Spleen (tissue), 11 donors: ENCODE measurements around the gene PRKCA. TPM values are rescaled to one million over a fixed set of nuclear protein-coding genes. Genes with fewer than 3 reads are reported as not detected.

Source experiments
- DNase-seq: peaks from one replicate; pipeline ENCODE4 v3.0.0-alpha.2; 2020
- H3K27ac ChIP-seq, 8 donors: fragments of 200-600 bp; sonication (generic) in 7 of 8; 1 replicate in 4 of 8; 2 replicates in 4 of 8; pipeline versions ENCODE4 v1.5.0 to v1.8.0; 2016 to 2021; ENCODE audit warnings: inconsistent platforms in 4 of 8, mild to moderate bottlenecking in 4 of 8, moderate library complexity in 1 of 8
- H3K27me3 ChIP-seq, 7 donors: fragments of 200-600 bp; sonication (generic) in 6 of 7; replicated peaks in 1 of 7; 1 replicate in 4 of 7; 2 replicates in 3 of 7; pipeline versions ENCODE4 v1.5.0 to v1.8.0; 2016 to 2021; ENCODE audit warnings: inconsistent platforms in 3 of 7, mild to moderate bottlenecking in 1 of 7
- H3K36me3 ChIP-seq, 6 donors: fragments of 200-600 bp; sonication (generic) in 5 of 6; 1 replicate in 4 of 6; 2 replicates in 2 of 6; pipeline versions ENCODE4 v1.5.0 to v1.8.0; 2016 to 2021; ENCODE audit warnings: inconsistent platforms in 2 of 6
- H3K4me1 ChIP-seq, 6 donors: fragments of 200-600 bp; sonication (generic) in 5 of 6; 1 replicate in 3 of 6; 2 replicates in 3 of 6; pipeline versions ENCODE4 v1.5.0 to v1.8.0; 2016 to 2021; ENCODE audit warnings: inconsistent platforms in 3 of 6
- H3K4me3 ChIP-seq, 8 donors: fragments of 200-600 bp; sonication (generic) in 7 of 8; 1 replicate in 4 of 8; 2 replicates in 4 of 8; pipeline versions ENCODE4 v1.5.0 to v1.8.0; 2016 to 2021; ENCODE audit warnings: inconsistent platforms in 4 of 8, mild to moderate bottlenecking in 4 of 8, moderate library complexity in 2 of 8
- H3K9me3 ChIP-seq, 8 donors: fragments of 200-600 bp; sonication (generic) in 7 of 8; 1 replicate in 4 of 8; 2 replicates in 4 of 8; pipeline versions ENCODE4 v1.5.0 to v1.8.0; 2016 to 2021; ENCODE audit warnings: inconsistent platforms in 4 of 8
- POLR2A ChIP-seq, 3 donors: fragments of 450-650 bp; IDR thresholded peaks; one replicate each; pipeline ENCODE4 v1.5.1; 2017; ENCODE audit warnings: antibody characterized with exemption in 3 of 3, mild to moderate bottlenecking in 1 of 3
- POLR2AphosphoS5 ChIP-seq, 3 donors: sonication (generic); formaldehyde crosslinking; IDR thresholded peaks; one replicate each; pipeline ENCODE4 v1.5.1; 2017; ENCODE audit warnings: antibody characterized with exemption in 3 of 3
- WGBS, 5 donors: extraction: QIAGEN DNeasy Blood & Tissue Kit in 3 of 5; methylation state at CpG; one replicate each; pipeline versions ENCODE4 v1.1.5 to v1.1.7; 2013 to 2018; 5-methylcytosine and 5-hydroxymethylcytosine counted together
- intact Hi-C: fragments of 100-400 bp; cut with DNase I; formaldehyde crosslinking; loops from one replicate; pipeline ENCODE4 v1.15.0; 2023; ENCODE audit warnings: low total_unique reads
- polyA plus RNA-seq, 3 donors: library from polyadenylated mRNA; stranded (reverse); fragments of 200-250 nt; gene quantifications; one replicate each; pipeline ENCODE4 v1.2.1, GENCODE V29; 2013
- total RNA-seq, 7 donors: library from RNA; depleted of rRNA in 3 of 7; stranded (reverse); fragments of >200 nt in 3 of 7; fragmentation: NEBNext Ultra II Directional in 4 of 7; extraction: Animal tissue kit (Norgen Biotek cat#: 25700) in 4 of 7; gene quantifications; one replicate each; pipeline versions ENCODE4 v1.1.0 to v1.2.1, GENCODE V29; 2016 to 2021
- TF ChIP-seq, protein P1 (sequence below), 11 experiments: fragments of 200-600 bp in 7 of 11; fragments of 450-650 bp in 4 of 11; sonication (generic) in 4 of 11; IDR thresholded peaks in 8 of 11; conservative IDR thresholded peaks in 3 of 11; 1 replicate in 7 of 11; 2 replicates in 4 of 11; pipeline versions ENCODE4 v1.4.0 to v1.8.0; 2016 to 2021; ENCODE audit warnings: antibody characterized with exemption in 11 of 11, inconsistent platforms in 4 of 11, mild to moderate bottlenecking in 1 of 11
- donor health status: healthy with polysubstance abuse.
- donor health status: DM: no; HTN: no; CAD: no; lungs with moderate emphysema.
- donor health status: DM: no; HTN: no; CAD: no.
- donor health status: Bipolar disorder and iron deficiency.
- donor health status: healthy.
- donor health status: DM: no; HTN: no; CAD: no.
- donor health status: DM: yes; HTN: yes; CAD: no.

Gene PRKCA
- total and polyA plus RNA-seq, 10 donors = 1.7 to 59.7 (median 31.2) TPM

DNA sequence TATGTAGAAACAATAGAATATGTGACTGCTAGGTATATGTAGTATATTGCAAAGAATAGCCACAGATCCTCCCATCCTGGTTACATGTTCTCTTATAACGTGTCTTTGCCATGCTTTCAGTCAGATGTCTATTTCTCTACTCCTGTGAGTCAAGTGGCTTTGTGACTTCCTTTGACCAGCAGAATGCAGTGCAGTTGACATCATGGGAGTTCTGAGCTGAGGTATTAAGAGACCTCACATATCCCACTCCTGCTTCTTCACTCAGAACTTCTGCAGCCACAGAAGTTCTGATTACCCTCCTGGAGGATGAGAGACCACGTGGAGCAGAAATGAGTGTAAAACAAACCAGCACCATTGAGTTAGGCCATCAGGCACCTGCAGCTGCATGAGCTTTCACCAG, 222.5 kb downstream of the PRKCA start:
- Histone ChIP-seq H3K4me1 (peaks cover 0 to 4% (median 0%) of the 10 kb centered on the region in 6 donors), H3K36me3 (no peaks in the 10 kb centered on the region), H3K27ac (no peak overlapping the region), H3K4me3 (no peak overlapping the region), H3K27me3 (no peaks in the 10 kb centered on the region), H3K9me3 (peaks cover 0 to 4% (median 0%) of the 10 kb centered on the region in 8 donors)
- 76 to 95% (median 89%) methylated on average over 2 of the region's 2 CpGs for WGBS, 5 donors
- DNase-seq = no peak
- intact Hi-C loops = no loop called here
- TF ChIP-seq, protein P1, sequence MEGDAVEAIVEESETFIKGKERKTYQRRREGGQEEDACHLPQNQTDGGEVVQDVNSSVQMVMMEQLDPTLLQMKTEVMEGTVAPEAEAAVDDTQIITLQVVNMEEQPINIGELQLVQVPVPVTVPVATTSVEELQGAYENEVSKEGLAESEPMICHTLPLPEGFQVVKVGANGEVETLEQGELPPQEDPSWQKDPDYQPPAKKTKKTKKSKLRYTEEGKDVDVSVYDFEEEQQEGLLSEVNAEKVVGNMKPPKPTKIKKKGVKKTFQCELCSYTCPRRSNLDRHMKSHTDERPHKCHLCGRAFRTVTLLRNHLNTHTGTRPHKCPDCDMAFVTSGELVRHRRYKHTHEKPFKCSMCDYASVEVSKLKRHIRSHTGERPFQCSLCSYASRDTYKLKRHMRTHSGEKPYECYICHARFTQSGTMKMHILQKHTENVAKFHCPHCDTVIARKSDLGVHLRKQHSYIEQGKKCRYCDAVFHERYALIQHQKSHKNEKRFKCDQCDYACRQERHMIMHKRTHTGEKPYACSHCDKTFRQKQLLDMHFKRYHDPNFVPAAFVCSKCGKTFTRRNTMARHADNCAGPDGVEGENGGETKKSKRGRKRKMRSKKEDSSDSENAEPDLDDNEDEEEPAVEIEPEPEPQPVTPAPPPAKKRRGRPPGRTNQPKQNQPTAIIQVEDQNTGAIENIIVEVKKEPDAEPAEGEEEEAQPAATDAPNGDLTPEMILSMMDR (IDR thresholded peaks at IDR 0.05 in 8 of 11, conservative IDR thresholded peaks at IDR 0.05 in 3 of 11) = no peak
- TF ChIP-seq POLR2A (IDR thresholded peaks at IDR 0.05) = no peak
- no peak for TF ChIP-seq POLR2AphosphoS5 (IDR thresholded peaks at IDR 0.05)

DNA sequence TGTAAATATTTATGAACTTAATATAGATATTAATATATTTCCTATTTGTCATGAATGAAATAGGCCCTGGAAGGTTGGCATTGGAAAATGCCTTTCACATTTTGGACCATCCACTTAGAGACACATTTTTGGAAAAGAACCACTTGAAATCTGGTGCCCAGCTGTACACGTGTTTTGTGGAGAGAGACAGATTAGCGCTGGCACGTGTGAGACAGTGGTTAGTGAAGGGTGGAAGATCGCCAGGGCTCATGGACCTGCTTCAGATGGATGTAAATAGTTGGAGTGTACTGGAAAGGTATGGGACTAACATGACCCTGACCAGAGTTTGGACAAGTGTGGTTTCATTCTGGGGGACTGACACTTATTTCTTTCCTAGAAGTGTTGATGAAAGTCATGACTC, 222.9 kb downstream of the PRKCA start:
- Histone ChIP-seq H3K9me3 (peaks cover 0 to 4% (median 0%) of the 10 kb centered on the region in 8 donors), H3K4me3 (no peak overlapping the region), H3K4me1 (peaks cover 0 to 4% (median 0%) of the 10 kb centered on the region in 6 donors), H3K36me3 (no peaks in the 10 kb centered on the region), H3K27ac (no peak overlapping the region), H3K27me3 (no peaks in the 10 kb centered on the region)
- 69 to 93% (median 92%) methylated on average over 4 of the region's 4 CpGs for WGBS, 5 donors
- intact Hi-C loops = no loop called here
- no peak for TF ChIP-seq POLR2A (IDR thresholded peaks at IDR 0.05)
- no peak for TF ChIP-seq POLR2AphosphoS5 (IDR thresholded peaks at IDR 0.05)
- TF ChIP-seq, protein P1 (IDR thresholded peaks at IDR 0.05 in 8 of 11, conservative IDR thresholded peaks at IDR 0.05 in 3 of 11) = no peak
- no peak for DNase-seq

DNA sequence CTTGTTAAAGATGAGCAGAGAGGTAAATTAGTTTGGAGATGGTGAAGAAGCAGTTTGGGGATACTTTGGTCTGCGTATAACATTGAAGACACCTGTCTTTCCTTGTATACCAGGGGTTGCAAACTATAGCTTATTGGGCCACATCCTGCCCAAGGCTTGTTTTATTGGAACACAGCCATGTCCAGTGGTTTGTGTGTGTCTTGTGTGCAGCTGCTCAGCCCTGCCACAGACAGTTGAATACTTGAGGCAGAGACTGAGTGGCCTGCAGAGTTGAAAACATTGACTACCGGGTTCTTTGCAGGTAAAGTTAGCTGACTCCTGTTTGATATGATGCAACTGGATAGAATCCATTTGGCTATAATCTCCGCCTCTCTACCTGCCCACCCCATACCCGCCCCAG, 224.4 kb downstream of the PRKCA start:
- H3K4me1 ChIP-seq = no peaks in the 10 kb centered on the region
- H3K9me3 ChIP-seq = peaks cover 0 to 4% (median 0%) of the 10 kb centered on the region in 8 donors
- DNase-seq = no peak
- no peaks in the 10 kb centered on the region for H3K36me3 ChIP-seq
- no peaks in the 10 kb centered on the region for H3K27me3 ChIP-seq
- 83 to 95% (median 91%) methylated on average over 4 of the region's 4 CpGs for WGBS, 5 donors
- TF ChIP-seq POLR2AphosphoS5 (IDR thresholded peaks at IDR 0.05) = no peak
- no peak for TF ChIP-seq POLR2A (IDR thresholded peaks at IDR 0.05)
- TF ChIP-seq, protein P1 (IDR thresholded peaks at IDR 0.05 in 8 of 11, conservative IDR thresholded peaks at IDR 0.05 in 3 of 11) = no peak
- intact Hi-C loops = no loop called here
- H3K4me3 ChIP-seq = no peak overlapping the region
- H3K27ac ChIP-seq = no peak overlapping the region

DNA sequence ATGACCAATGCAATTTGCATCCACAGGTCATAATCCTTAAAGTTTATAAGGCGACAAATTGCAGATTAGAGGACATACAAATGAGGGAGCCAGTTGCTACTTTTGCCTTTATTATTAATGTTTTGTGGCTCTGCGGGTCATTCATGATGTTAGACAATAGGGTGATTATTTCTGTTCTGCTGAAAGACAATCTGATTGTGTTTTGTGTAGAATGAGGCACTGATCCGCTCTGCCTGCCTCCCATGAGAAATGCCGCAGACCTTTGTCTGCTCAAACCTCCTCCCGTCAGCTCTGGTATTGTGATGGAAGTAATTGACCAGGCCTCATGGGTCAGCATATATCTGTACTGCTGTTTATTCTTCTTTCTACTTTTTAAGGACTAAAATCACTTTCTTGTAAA, 224.9 kb downstream of the PRKCA start:
- TF ChIP-seq, protein P1 (IDR thresholded peaks at IDR 0.05 in 8 of 11, conservative IDR thresholded peaks at IDR 0.05 in 3 of 11) = no peak
- TF ChIP-seq POLR2A (IDR thresholded peaks at IDR 0.05) = no peak
- TF ChIP-seq POLR2AphosphoS5 (IDR thresholded peaks at IDR 0.05) = no peak
- Histone ChIP-seq H3K27me3 (no peaks in the 10 kb centered on the region), H3K9me3 (peaks cover 0 to 4% (median 0%) of the 10 kb centered on the region in 8 donors), H3K36me3 (no peaks in the 10 kb centered on the region), H3K4me1 (peaks cover 0 to under 1% (median 0%) of the 10 kb centered on the region in 6 donors), H3K4me3 (no peak overlapping the region), H3K27ac (no peak overlapping the region)
- intact Hi-C loops = no loop called here
- no peak for DNase-seq
- 86 to 96% (median 92%) methylated on average over 5 of the region's 5 CpGs for WGBS, 5 donors
